Kidney (tissue), 14 donors: ENCODE data around the gene C1orf210. TPM values are rescaled to one million over a fixed set of nuclear protein-coding genes. Genes with fewer than 3 reads are reported as not detected.

Experiments used
- DNase-seq, 5 donors: peaks; one replicate each; pipeline ENCODE4 v3.0.0-alpha.2; 2013 to 2020
- FAIRE-seq: peaks from 2 replicates; lab custom pipeline; 2012; peaks lifted over from hg19 to GRCh38; lab: Jason Lieb, UNC
- H3K27ac ChIP-seq, 2 donors: one replicate each; pipeline ENCODE4 v1.7.0; 2013; ENCODE audit warnings: low read depth in 2 of 2, low read length in 2 of 2, inconsistent platforms in 1 of 2
- H3K27me3 ChIP-seq: one replicate; pipeline ENCODE4 v1.7.1; 2013; ENCODE audit warnings: low read length, inconsistent platforms; ENCODE audit not compliant: control insufficient read depth, insufficient read depth
- H3K36me3 ChIP-seq, 3 donors: one replicate each; pipeline versions ENCODE4 v1.7.0 to v1.7.1; 2013; ENCODE audit warnings: low read length in 3 of 3, control low read depth in 1 of 3, inconsistent platforms in 1 of 3; ENCODE audit not compliant: insufficient read depth in 3 of 3, control insufficient read depth in 2 of 3
- H3K4me1 ChIP-seq, 3 donors: one replicate each; pipeline versions ENCODE4 v1.7.0 to v1.7.1; 2013; ENCODE audit warnings: low read length in 3 of 3, inconsistent platforms in 1 of 3, low read depth in 1 of 3; ENCODE audit not compliant: control insufficient read depth in 2 of 3, insufficient read depth in 2 of 3
- H3K4me3 ChIP-seq, 3 donors: one replicate each; pipeline versions ENCODE4 v1.7.0 to v1.8.1; 2013; ENCODE audit warnings: low read length in 3 of 3, control low read depth in 1 of 3, inconsistent platforms in 1 of 3
- H3K9ac ChIP-seq, 3 donors: one replicate each; pipeline versions ENCODE4 v1.7.0 to v1.7.1; 2013; ENCODE audit warnings: low read length in 3 of 3, control low read depth in 1 of 3, inconsistent platforms in 1 of 3
- H3K9me3 ChIP-seq, 3 donors: one replicate each; pipeline versions ENCODE4 v1.7.0 to v1.7.1; 2013; ENCODE audit warnings: low read length in 3 of 3, control low read depth in 1 of 3, inconsistent platforms in 1 of 3; ENCODE audit not compliant: control insufficient read depth in 2 of 3, insufficient read depth in 1 of 3
- CTCF ChIP-seq: IDR thresholded peaks from 3 replicates; pipeline ENCODE4 v1.5.1; 2012; ENCODE audit warnings: mild to moderate bottlenecking, moderate library complexity, borderline replicate concordance; ENCODE audit not compliant: insufficient read depth; ENCODE audit errors: extremely low read depth
- intact Hi-C: fragments of 100-400 bp; cut with DNase I; formaldehyde crosslinking; loops from one replicate; pipeline ENCODE4 v1.11.1; 2022
- polyA plus RNA-seq: library from polyadenylated mRNA; stranded (reverse); fragments of 350-450 nt; fragmentation: Illumina TruSeq; extraction: RNeasy Lipid Tissue Mini Kit (QIAGEN cat#74804); gene quantifications from one replicate; pipeline ENCODE4 v1.2.3, GENCODE V29; 2014; ENCODE audit warnings: low read depth, low replicate concordance; ENCODE audit not compliant: insufficient read depth
- total RNA-seq: library from RNA; stranded (reverse); fragmentation: NEBNext Ultra II Directional; extraction: Animal tissue kit (Norgen Biotek cat#: 25700); gene quantifications from one replicate; pipeline ENCODE4 v1.2.1, GENCODE V29; 2021
- donor health status: control.
- donor health status: control.
- donor health status: control.
- donor health status: control.
- donor health status: control.
- donor health status: DM: yes; HTN: yes; CAD: no.
- donor health status: Normal renal cell carcinoma (clear cell type).

C1orf210 gene
- total and polyA plus RNA-seq, 2 donors from 2014 or later = 21.1 to 33.3 TPM

GRCh38 chr1:43321331-43321891, 36.0 kb upstream of the C1orf210 start:
- no peak for TF ChIP-seq CTCF
- DNase-seq (no peak), FAIRE-seq (no peak)
- Histone ChIP-seq H3K27me3 (no peaks in the 10 kb centered on the region), H3K9ac (no peak overlapping the region), H3K36me3 (no peaks in the 10 kb centered on the region), H3K4me3 (no peak overlapping the region), H3K9me3 (peaks cover 0 to 5% (median 0%) of the 10 kb centered on the region in 3 donors), H3K27ac (no peak overlapping the region), H3K4me1 (peaks cover 0 to 5% (median 0%) of the 10 kb centered on the region in 3 donors)
- intact Hi-C loops = no loop called here

GRCh38 chr1:43319766-43320165, 34.4 kb upstream of the C1orf210 start:
- FAIRE-seq (no peak), DNase-seq (peak in 1 of 5 donors; percentile 22)

GRCh38 chr1:43319288-43319687, 33.9 kb upstream of the C1orf210 start:
- no peaks in the 10 kb centered on the region for H3K27me3 ChIP-seq
- intact Hi-C loops = no loop called here
- H3K4me3 ChIP-seq = no peak overlapping the region
- no peak overlapping the region for H3K9ac ChIP-seq
- no peak overlapping the region for H3K27ac ChIP-seq
- no peak for TF ChIP-seq CTCF
- H3K4me1 ChIP-seq = peaks cover 0 to 5% (median 0%) of the 10 kb centered on the region in 3 donors
- H3K36me3 ChIP-seq = no peaks in the 10 kb centered on the region
- DNase-seq (peak in 1 of 5 donors; percentile 16), FAIRE-seq (no peak)
- no peaks in the 10 kb centered on the region for H3K9me3 ChIP-seq

More at GRCh38 chr1:43319766-43320165, 34.4 kb upstream of the C1orf210 start:
- Histone ChIP-seq H3K4me3 (no peak overlapping the region), H3K27me3 (no peaks in the 10 kb centered on the region), H3K4me1 (peaks cover 0 to 5% (median 0%) of the 10 kb centered on the region in 3 donors), H3K9me3 (no peaks in the 10 kb centered on the region), H3K9ac (no peak overlapping the region), H3K27ac (no peak overlapping the region), H3K36me3 (no peaks in the 10 kb centered on the region)
- intact Hi-C loops = no loop called here
- TF ChIP-seq CTCF = no peak

- peaks cover 0 to 5% (median 0%) of the 10 kb centered on the region in 3 donors for H3K4me1 ChIP-seq
- no peak for TF ChIP-seq CTCF
- no peak overlapping the region for H3K9ac ChIP-seq
- no peak overlapping the region for H3K4me3 ChIP-seq
- H3K36me3 ChIP-seq = no peaks in the 10 kb centered on the region
- FAIRE-seq (no peak), DNase-seq (peak in 1 of 5 donors; percentile 13)
- no peak overlapping the region for H3K27ac ChIP-seq
- no peaks in the 10 kb centered on the region for H3K27me3 ChIP-seq
- intact Hi-C loops = no loop called here
- H3K9me3 ChIP-seq = no peaks in the 10 kb centered on the region
These were observed 33.5 kb upstream of the C1orf210 start for GRCh38 chr1:43318831-43319230.
